ENCODE measurements around the gene LY6G6D.
A peak's percentile ranks its signal among the peaks of the same experiment; 100 is the strongest.

The LY6G6D gene

DNA sequence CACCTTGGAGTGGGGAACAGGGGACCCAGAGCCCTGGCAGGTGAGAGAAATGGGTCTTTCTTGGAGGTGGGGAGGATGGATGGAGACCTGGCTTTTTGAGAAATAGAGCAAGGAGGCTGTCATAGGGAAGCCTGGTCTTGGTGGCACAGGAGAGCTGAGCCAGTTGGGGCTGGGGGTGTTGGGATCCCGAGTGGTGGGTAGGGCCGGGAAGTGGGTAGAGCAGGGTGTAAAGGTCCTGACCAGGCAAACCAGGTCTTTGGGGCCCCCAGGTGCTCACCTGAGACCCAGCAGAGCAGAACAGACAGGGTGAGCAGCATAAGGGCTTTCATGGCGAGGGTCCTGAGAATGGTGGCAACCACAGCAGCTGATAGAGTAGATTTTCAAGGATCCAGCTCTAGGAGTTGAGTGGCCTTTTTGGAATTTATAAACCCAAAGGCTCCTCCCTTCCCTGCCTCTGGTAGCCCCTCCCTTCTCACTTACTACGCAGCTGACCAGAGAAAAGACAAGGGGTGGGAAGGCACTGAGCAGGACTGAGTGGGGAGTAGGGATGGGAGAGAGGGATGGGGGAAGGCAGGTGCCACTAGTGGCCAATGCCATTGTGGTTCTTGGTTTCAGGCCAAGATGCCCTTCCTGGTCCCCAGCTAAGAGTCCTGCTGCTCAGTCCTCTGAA lies 6.3 kb downstream of the LY6G6D start, which contains the start of gene LY6G6C:
TSS of gene LY6G6C (minus strand) at position 396 of the 670 bp plus-strand sequence. CDS start at position 329, 67 bp downstream.
- DNase-seq = no peak

DNA sequence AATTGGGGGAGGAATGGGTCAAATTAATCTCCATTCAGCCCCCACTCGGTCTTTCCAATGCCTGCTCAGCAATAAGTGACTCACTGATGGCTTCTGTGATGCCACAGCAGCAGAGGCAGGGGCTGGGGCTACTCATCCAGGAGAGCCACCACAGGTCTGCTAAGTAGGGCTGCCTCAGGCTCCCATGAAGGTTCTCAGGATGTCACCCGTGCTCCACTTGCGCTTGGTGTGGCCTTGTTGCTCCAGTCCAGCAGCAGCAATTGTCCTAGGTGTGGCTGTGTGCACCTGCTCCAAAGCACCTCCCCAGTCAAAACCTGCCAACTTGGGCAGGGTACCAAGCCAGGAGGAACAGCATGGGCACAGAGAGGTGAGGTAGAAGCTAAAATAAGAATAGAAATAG lies 7.0 kb downstream of the LY6G6D start:
- DNase-seq = no peak

DNA sequence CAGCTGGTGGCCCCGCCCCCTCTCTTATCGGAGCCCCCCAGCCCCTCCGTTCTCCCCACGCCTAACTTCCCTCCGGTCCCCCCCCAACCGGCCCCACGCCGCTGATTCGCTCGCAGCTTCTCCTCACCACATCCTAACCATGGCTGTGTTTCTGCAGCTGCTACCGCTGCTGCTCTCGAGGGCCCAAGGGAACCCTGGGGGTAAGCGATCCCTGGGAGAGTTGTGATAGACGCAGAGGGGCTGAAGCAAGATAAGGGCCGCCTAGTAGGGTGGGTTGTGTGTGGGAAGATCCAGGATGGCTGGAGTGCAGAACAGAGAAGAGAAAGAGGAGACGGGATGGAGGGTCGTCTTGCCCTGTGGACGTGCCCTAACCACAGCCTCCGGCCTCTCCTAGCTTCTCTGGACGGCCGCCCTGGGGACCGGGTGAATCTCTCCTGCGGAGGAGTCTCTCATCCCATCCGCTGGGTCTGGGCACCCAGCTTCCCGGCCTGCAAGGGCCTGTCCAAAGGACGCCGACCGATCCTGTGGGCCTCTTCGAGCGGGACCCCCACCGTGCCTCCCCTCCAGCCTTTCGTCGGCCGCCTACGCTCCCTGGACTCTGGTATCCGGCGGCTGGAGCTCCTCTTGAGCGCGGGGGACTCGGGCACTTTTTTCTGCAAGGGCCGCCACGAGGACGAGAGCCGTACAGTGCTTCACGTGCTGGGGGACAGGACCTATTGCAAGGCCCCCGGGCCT lies 8.3 kb downstream of the LY6G6D start, which contains the start of gene MPIG6B:
TSS of gene MPIG6B (plus strand) at position 129 of the 735 bp plus-strand sequence. CDS start at position 140, 11 bp downstream.
- DNase-seq = no peak

DNA sequence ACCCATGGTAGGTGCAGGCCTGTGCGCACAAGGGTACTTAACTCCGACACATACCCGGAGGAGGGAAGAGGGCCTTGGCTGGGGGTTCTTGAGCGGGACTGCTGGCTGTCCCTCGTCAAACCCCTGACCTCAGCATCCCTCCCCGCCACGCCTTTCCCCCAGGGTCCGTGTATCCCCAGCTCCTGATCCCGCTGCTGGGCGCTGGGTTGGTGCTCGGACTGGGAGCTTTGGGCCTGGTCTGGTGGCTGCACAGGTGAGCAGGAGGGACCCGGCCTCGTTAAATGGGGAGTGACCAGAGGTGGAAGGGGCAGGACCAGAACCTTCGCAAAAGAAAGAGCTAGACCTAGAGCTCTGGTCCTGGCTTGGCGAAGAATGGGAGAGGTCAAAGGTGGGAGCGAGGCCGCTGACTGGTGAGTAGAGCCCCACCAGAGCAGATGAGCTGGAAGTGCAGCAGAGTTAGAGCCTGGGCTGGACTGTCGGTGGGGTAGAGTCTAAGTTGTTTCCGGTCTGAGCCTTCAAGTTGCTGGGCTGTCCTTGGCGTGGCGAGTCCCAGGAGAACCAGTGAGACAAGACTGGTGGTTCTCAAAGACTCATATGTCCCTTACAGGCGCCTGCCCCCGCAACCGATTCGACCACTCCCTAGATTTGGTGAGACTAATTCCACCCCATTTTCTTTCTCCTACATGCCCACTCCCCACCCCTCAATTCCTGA lies 9.0 kb downstream of the LY6G6D start:
- DNase-seq = no peak

DNA sequence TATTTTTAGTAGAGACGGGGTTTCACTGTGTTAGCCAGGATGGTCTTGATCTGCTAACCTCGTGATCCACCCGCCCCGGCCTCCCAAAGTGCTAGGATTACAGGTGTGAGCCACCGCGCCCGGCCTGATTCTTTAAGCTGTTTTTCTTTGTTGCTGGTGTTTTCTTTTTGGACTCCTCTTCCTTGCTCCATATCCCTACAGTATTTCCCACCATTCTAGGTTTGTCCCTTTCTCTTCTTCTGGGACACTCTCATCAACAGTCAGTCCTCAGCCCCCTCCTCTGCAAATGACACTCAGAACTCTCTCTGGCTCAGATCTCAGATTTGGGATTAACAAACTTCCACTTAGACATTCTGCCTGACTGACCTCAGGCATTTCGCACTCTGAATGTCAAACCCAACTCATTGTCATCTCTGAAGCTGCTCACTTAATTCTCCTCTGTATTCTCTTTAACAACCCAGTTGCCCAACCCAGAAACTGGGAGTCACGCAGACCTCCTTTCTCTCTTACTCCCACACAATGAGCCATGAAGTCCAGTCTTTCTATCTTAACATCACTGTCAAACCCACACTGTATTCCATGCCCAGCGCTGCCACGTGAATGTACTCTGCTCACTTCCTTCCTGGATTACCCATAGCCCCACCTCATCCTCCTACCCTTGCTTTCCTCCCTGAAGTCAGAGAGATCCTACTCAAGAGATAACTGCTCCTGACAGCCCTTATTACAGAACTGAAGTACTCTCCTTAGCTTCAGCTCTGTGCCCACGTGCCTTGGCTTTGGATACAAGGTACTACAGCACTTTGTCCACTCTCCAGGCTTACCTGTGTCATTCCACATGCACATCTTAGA lies 10.6 kb downstream of the LY6G6D start:
- no peak for DNase-seq

DNA sequence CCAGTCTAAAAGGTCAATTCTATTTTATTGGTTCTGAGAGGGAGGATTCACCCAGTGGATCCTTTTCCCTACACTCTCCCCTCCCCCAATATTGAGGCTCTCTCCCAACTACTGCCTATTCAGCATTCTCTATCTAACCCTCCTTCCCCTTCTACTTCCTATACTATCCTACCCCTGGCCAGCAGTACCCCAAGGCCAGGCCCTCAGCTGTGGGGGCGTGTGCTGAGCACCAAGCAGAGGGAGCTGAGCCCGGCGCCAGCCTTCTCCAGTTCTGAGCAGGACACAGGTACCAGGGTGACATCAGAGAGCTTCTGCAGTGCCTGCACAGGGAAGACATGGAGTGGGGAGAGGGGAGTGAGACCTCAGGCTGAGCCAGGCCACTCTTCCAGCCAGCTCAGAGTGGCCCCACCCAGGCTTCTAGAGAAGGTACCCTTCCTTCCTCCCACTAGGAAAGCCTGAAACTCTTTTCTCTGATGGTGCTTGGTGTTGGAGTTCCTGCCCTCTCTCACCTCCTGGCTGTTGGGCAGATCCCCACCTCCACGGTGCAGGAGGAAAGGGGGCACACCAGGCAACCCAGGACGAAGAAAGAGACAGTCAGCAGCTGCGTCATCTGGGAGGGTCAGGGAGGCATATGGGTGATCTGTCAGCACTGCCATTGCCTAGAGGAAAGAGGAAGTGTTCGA lies 12.0 kb downstream of the LY6G6D start:
- no peak for DNase-seq

DNA sequence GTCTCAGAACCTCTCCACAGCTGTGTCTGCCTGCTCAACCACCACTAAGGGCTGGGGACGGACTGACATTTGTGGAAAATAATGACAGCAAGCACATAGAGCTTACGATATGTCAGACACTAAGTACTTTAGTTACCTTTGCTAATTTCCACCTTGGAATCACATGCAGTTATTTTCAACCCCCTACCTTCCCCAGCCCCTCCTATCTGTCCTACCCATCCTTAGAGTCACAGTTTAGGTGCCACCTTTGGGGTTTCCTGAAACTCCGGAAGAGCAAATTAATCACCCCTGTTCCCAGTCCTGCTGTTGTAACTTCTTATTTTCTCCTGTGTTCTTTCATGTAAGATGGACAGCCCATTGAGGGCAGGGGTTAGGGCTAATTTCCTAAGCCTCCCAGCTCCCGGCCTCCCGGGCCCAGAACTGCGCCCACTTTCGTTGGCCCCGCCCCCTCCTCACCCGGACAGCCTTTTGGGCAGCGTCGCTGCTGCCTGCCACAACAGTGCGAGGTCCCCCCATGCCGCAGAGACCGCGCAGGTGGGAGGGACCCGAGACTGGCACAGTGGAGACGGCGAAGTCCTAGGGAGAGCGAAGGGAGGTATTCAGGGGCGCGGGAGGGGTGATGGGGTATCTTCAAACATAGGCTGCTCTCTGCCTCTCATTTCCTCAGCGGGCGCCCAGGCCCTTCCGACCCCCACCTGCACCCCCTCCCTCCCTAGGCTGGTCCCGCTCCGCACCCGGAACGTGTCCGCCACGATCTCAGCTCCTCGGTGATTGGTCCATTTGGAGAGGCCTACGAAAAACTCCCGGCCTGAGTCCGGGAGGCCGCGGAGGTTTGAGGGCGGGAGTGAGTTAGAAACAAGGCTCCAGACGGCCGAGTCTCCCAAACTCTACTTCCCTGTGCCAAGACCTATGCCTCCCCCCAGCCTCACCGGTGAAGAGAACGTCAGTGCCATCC lies 12.8 kb downstream of the LY6G6D start:
- no peak for DNase-seq

DNA sequence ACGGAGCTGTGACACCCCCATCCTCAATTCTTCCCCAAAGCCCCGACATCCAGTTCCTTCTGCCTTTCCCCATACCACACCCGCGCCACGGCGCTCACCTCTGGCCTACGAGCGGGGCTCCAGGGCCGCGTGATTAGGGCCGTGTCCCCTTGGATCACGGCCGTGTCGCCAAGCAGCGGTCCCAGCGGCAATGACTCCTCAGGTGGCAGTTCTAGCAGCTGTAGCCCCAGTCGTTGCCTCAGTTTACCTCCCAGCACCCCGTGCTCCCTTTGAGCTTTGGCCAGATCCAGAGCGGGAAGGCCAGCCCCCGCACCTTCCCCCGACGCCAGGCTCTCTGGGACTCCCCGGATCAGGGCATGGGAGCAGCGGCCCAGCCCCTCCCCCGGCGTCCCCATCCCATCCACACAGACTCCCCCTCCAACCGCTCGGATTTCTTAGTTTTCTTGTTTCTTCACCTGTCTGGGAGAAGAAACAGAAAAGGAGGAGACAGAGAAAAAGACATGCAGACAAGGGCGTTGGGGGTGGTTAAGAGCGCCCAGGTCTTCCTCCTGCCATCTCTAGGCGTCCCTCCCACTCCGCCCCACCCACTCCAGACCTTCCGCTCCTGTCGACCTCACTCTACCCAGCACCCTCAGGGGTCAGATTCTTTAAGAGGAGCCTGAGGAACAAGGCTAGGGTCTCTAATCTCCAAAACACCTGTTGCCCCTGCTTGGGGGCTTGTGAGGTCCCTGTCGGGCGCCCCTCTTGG lies 13.8 kb downstream of the LY6G6D start, which contains the start of gene DDAH2:
TSS of gene DDAH2 (minus strand) at position 533 of the 748 bp plus-strand sequence. CDS start at position 395, 138 bp downstream.
- no peak for DNase-seq

DNA sequence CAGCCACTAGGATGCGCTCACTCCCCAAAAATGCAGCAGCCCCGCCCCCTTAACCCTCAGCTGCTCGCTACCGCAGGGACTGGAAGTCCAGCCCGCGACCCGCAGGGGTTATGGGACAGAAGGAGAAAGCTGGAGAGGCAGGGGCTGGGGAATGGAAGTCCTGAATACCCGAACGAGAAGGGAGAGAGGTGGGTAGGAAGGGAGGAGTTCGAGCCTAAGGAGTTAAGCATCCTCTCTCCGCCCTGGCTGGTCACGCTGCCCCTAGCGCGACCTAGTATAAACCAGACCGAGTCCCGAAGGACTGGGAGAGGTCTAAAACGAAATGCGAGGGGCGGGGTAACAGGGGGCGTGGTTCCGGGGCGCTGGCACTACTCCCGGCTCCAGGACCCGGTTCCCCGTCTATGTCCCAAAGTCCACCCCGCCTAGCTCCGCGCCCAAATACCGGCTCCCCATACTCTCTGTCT lies 14.4 kb downstream of the LY6G6D start:
- peak; percentile 65 for DNase-seq

DNA sequence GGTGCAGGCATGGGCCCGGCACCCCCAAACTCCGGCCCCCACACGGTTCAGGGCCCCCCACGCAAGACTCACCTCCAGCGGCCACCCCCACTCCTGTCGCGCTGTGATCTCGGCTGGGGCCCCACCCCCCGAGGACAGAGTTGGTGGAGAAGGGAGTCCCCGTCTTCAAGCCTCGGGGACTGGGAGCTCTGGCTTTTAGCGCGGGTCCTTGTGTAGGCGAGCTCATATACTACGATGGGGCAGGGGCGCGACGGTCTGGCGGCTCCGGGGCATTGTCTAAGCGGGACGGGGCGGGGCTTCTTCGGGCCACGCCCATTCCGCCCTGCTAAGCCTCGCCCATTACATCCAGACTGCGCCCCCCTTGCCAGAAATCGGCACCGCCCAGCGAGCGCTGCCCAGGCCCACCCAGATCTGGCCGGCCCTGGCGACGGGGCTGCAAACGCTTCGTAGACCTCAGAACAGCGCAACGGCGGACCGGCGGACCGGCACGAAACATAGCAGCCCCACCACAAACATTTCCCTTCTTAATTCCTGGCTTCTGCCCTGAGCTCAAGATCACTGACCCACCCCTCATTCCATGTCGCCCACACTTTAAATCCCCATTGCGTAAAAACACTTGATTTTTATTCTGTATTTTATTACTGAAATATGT lies 15.0 kb downstream of the LY6G6D start:
- DNase-seq = peak; percentile 38

DNA sequence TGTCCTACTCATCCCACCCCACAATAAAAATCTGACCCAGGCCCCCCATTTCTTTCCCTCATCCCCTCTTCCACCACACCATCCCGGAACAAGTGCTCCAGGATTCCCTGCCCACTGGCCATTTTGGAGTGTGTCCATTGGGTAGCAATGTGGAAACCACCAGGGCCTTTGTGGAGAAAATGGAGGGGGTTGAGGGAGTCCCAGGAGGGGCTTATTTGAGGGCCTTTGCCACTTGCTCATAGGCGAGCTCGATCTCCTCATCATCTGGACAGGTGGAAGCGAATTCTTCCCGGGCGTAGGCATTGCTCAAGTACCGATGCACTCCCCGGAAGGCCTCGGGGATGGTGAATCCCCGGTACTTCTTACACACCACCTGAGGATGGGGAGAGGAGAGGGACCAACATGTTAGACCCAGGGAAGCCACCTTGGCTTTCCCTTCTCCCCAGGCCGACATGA lies 15.5 kb downstream of the LY6G6D start:
- DNase-seq = no peak

DNA sequence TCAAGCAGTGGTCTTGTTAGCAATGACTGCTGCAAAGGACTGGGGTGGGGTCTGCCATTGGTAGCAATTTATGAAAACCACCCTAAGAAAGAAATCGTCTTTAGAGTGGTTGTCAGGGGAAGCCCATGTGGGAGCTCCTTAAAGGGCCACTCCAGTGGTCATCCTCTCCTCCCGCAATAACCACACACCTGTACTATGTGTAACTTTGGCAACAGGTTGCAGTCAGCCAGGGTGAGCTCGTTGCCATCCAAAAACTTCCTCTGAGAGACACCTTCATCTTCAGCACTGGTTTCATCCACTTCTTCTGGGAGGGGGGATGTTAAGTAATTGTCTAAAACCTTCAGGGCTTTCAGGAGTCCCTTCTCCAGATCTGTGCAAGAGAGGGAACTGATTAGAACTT lies 16.9 kb downstream of the LY6G6D start:
- no peak for DNase-seq

DNA sequence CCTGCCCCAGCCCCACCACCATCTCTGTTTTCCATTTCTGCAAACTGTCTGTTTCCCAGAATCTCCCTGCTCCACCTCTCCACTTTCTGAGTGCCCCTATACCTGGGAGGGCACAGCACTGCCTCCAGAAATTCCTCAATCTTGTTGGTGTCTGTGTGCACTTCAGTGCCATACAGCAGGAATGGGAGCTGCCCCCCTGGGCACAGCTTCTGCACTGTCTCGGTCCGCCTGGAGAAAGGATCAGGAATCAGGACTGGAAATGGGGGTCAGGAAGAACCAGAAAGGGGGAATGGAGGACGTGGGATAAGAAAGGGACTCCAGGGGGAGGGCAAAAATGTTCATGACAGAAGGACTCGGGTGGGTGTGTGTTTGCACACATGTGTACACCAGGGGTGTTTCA lies 18.6 kb downstream of the LY6G6D start:
- DNase-seq = no peak

DNA sequence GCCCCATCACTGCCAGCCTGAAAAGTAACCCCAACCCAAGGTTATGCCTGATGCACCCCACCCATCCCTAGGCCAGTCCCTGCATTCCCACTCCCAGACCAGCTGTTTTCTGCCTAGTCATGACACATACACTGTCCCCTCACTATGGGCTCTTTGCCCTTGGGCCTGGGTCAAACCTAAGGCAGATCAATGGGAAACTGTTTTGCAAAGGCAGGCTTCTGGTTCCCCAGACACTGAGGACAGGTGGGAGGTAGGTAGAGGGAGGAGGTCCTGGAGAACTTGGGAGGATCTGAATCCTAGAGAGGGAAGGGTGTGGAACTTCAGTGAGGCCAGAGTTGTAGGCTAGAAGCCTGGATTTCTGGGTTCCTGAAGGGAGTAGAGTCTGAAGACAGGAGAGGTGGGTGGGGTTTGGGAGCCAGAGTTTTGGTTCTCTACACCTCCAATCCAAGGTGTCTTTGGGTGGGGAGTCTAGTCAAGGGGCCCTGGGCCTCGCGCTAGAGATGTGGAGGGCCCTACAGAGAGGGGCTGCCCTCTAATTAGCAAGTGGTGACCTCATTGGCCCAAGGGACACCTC lies 19.2 kb downstream of the LY6G6D start:
- DNase-seq = no peak

DNA sequence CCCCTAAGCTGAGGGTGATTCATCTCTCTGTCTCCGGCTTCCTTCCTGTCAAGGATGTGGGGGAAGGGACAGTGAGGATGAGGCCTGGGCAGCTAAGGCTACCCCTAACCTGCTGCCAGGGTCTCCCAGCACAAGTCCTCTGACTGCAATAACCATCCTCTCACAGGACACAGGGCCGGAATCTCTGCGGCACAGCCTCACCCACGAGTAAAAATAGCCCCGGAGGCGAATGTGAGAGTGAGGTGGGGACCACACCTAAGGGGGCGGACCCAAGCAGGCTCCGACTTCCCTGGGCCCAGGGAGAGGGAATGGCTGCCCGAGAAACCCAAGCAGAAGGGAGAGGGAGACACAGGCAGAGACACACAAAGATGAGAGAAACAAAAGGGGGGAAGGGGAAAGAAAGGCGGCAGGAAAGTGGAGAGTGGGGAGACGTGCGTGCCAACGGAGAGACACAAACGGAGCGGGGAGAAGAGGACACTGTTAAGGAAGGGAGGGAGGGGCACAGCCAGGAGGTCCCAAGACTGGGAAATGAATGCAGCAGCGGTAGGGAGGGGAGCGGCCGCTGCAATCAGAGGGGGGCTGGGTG lies 19.8 kb downstream of the LY6G6D start:
- no peak for DNase-seq

DNA sequence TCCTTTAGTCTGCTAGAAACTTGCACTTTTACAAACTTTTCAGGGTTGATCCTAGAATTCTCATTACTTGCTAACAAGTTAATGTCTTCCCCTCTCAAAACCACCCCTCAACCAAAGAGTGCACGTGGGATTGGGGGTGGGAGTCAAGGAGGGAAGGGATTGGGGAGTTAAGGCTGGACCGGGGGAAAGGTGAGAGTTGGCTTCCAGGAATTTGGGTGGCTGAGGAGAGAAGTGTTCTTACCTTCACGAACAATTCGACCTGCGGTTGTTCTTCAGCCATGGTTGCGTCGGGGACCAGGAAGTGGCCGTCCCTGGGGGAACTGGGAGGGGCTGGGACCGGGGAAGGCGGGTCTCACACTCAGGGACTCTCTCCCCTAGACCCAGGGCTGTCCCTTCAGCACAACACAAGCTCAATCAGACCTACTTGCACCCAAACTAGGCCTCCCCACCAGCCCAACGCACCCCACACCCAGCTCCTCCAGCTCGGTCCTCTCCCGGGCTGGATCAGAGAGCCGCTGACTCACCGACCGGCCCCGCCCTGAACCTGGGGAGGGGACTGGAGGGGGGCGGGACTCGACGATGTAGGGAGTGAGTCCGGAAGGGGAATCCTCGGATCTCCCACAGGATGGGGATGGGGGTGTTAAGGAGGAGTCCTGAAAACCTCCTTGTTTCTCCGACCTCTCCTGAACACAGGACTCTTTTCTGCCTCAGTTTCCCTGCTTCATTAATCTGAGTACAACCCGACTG lies 21.0 kb downstream of the LY6G6D start, which contains the start of gene CLIC1:
TSS of gene CLIC1 (minus strand) at position 510 of the 747 bp plus-strand sequence. CDS start at position 280, 230 bp downstream.
- peak; percentile 52 for DNase-seq

DNA sequence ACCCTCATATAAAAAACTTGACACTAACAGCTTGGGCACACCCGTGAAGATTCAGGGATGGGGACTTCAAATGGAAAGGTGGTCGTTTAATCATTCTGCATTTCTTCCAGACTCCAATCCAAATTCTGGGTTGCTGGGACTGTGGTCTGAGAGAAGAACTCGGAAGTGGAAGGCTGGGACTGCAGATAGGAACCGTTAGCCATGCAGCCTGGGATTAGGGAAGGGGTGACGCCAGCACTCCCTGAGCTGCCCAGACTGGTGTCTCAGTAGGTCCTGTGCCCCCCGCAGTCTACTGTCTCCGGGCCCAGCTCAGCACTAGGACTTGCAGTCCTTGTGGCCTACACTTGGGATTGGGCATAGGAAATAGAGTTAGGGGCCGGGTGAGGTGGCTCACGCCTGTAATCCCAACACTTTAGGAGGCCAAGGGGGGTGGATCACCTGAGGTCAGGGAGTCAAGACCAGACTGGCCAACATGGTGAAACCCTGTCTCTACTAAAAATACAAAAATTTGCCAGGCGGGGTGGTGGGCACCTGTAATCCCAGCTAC lies 21.7 kb downstream of the LY6G6D start:
- DNase-seq = no peak
